K562 (cell line): ENCODE results near the gene HIPK2. TPM values are rescaled to one million over a fixed set of nuclear protein-coding genes. Genes with fewer than 3 reads are reported as not detected.

Experiments used
- ATAC-seq: fragments of 200-7000 bp; cut with Tn5 transposase; 3 replicates; pipeline ENCODE4 v1.9.1; 2020; ENCODE audit warnings: moderate library complexity
- BruUV-seq: library from RNA; stranded (reverse); fragments of 400-500 nt; replicated peaks from 2 replicates; lab custom pipeline; 2021; lab: Mats Ljungman, UMichigan
- CTCF ChIA-PET: fragments of 300-600 bp; formaldehyde crosslinking; extraction: SDS; loops from one replicate; lab custom pipeline; 2021; ENCODE audit warnings: low intra/inter-chr PET ratio; lab: Yijun Ruan, JAX
- POLR2A ChIA-PET: fragments of 300-600, 350-650 bp; sonication (Branson Sonifier 250); formaldehyde crosslinking; extraction: SDS; loops from one replicate; lab custom pipeline; 2021; ENCODE audit warnings: antibody characterized with exemption, inconsistent platforms; lab: Yijun Ruan, JAX
- DNase-seq, 4 experiments: peaks; one replicate each; pipeline versions ENCODE4 v3.0.0 to v3.0.0-alpha.2; 2011 to 2018; ENCODE audit warnings: low spot score in 3 of 4, mixed read lengths in 3 of 4; ENCODE audit errors: extremely low read depth in 1 of 4
- FAIRE-seq: peaks from 2 replicates; lab custom pipeline; 2011; peaks lifted over from hg19 to GRCh38; lab: Jason Lieb, UNC
- H2AFZ ChIP-seq: 2 replicates; pipeline ENCODE4 v1.6.0; 2011; ENCODE audit warnings: low read depth, low read length, control low read depth, inconsistent platforms
- H3K27ac ChIP-seq: fragments of 200-600 bp; 3 replicates; pipeline ENCODE4 v1.8.0; 2011; ENCODE audit warnings: low read depth, mild to moderate bottlenecking, control low read depth, inconsistent platforms, low read length, moderate library complexity, mixed read lengths; ENCODE audit errors: extremely low read depth
- H3K27me3 ChIP-seq, 2 experiments: fragments of 300-600 bp in 1 of 2; 2 replicates in 1 of 2; 3 replicates in 1 of 2; pipeline versions ENCODE4 v1.6.0 to v1.8.0; 2011; ENCODE audit warnings: inconsistent platforms in 2 of 2, low read length in 2 of 2, mild to moderate bottlenecking in 1 of 2, mixed read lengths in 1 of 2, moderate library complexity in 1 of 2; ENCODE audit not compliant: control insufficient read depth in 2 of 2, insufficient read depth in 2 of 2
- H3K36me3 ChIP-seq: fragments of 300-600 bp; 3 replicates; pipeline ENCODE4 v1.8.0; 2011; ENCODE audit warnings: mild to moderate bottlenecking, low read length, inconsistent platforms; ENCODE audit not compliant: control insufficient read depth, insufficient read depth
- H3K4me1 ChIP-seq, 2 experiments: fragments of 200-600 bp in 1 of 2; replicated peaks in 1 of 2; 2 replicates in 1 of 2; 3 replicates in 1 of 2; pipeline versions ENCODE4 v1.5.1 to v1.8.0; 2011; ENCODE audit warnings: inconsistent platforms in 2 of 2, low read length in 2 of 2, mild to moderate bottlenecking in 1 of 2, mixed read lengths in 1 of 2, moderate library complexity in 1 of 2; ENCODE audit not compliant: control insufficient read depth in 2 of 2, insufficient read depth in 2 of 2
- H3K4me2 ChIP-seq: 2 replicates; pipeline ENCODE4 v1.6.1; 2011; ENCODE audit warnings: low read length, control low read depth, inconsistent platforms, mixed read lengths; ENCODE audit not compliant: insufficient read depth
- H3K4me3 ChIP-seq: fragments of 200-600 bp; sonication (generic), shearing (Covaris generic); 2 replicates; pipeline ENCODE4 v1.5.1; 2016; ENCODE audit warnings: control low read depth, inconsistent platforms
- H3K79me2 ChIP-seq: fragments of 200-600 bp; 3 replicates; pipeline ENCODE4 v1.8.0; 2011; ENCODE audit warnings: low read length, inconsistent platforms; ENCODE audit not compliant: control insufficient read depth, insufficient read depth
- H3K9ac ChIP-seq, 2 experiments: 2 replicates each; pipeline versions ENCODE4 v1.6.0 to v1.6.1; 2011; ENCODE audit warnings: low read depth in 2 of 2, low read length in 2 of 2, control low read depth in 1 of 2, inconsistent platforms in 1 of 2, mild to moderate bottlenecking in 1 of 2, mixed read lengths in 1 of 2; ENCODE audit not compliant: insufficient read depth in 1 of 2
- H3K9me1 ChIP-seq: one replicate; pipeline ENCODE4 v1.6.0; 2011; ENCODE audit warnings: inconsistent platforms, mild to moderate bottlenecking, low read length, moderate library complexity; ENCODE audit not compliant: control insufficient read depth, insufficient read depth
- H3K9me3 ChIP-seq: replicated peaks from 2 replicates; pipeline ENCODE4 v1.5.1; 2011; ENCODE audit warnings: low read depth, low read length, inconsistent platforms; ENCODE audit not compliant: control insufficient read depth, insufficient read depth
- H4K20me1 ChIP-seq: replicated peaks from 2 replicates; pipeline ENCODE4 v1.6.1; 2011; ENCODE audit warnings: low read length, inconsistent platforms, mixed read lengths; ENCODE audit not compliant: control insufficient read depth, insufficient read depth
- ELF1 ChIP-seq: fragments of 200-800 bp; sonication (Bioruptor generic); IDR thresholded peaks from 2 replicates; pipeline ENCODE4 v1.6.1; 2016; ENCODE audit warnings: missing genetic modification characterization, missing compliant biosample characterization
- HDAC1 ChIP-seq, 2 experiments: fragments of 450-650 bp; IDR thresholded peaks; 2 replicates each; pipeline ENCODE4 v1.6.1; 2016 to 2017; ENCODE audit warnings: inconsistent platforms in 1 of 2, mild to moderate bottlenecking in 1 of 2, moderate library complexity in 1 of 2
- KLF16 ChIP-seq: IDR thresholded peaks from 2 replicates; pipeline ENCODE4 v1.6.1; 2016; ENCODE audit warnings: antibody characterized with exemption
- PRMT5 ChIP-seq: sonication (generic); formaldehyde crosslinking; IDR thresholded peaks from 2 replicates; pipeline ENCODE4 v1.5.0; 2020; ENCODE audit warnings: missing genetic modification reagents
- THRAP3 ChIP-seq: fragments of 450-650 bp; IDR thresholded peaks from 2 replicates; pipeline ENCODE4 v1.6.1; 2016; ENCODE audit warnings: mild to moderate bottlenecking, inconsistent platforms, borderline replicate concordance
- VEZF1 ChIP-seq: fragments of 200-800 bp; sonication (Bioruptor generic); IDR thresholded peaks from 2 replicates; pipeline ENCODE4 v1.6.1; 2017; ENCODE audit warnings: missing genetic modification characterization, missing compliant biosample characterization
- ZNF12 ChIP-seq: sonication (generic); formaldehyde crosslinking; IDR thresholded peaks from 2 replicates; pipeline ENCODE4 v1.4.0; 2020; ENCODE audit warnings: mild to moderate bottlenecking, missing genetic modification reagents
- ZNF146 ChIP-seq: IDR thresholded peaks from one replicate; pipeline ENCODE4 v1.6.1; 2018; ENCODE audit warnings: missing compliant biosample characterization; ENCODE audit not compliant: unreplicated experiment
- ZNF174 ChIP-seq: fragments of 250-450 bp; sonication (Bioruptor Pico); IDR thresholded peaks from 2 replicates; pipeline ENCODE4 v1.4.0; 2020; ENCODE audit warnings: mild to moderate bottlenecking
- ZNF316 ChIP-seq: fragments of 450-650 bp; IDR thresholded peaks from 2 replicates; pipeline ENCODE4 v1.6.1; 2016
- WGBS: fragments of 100-300 bp; shearing (Covaris generic); methylation state at CpG from one replicate; pipeline ENCODE4 v1.1.6; 2016; ENCODE audit warnings: low coverage, mixed read lengths; ENCODE audit not compliant: insufficient coverage; ENCODE audit errors: missing lambda C conversion rate; 5-methylcytosine and 5-hydroxymethylcytosine counted together
- in situ Hi-C: fragments of 300-500 bp; cut with MboI; formaldehyde crosslinking; loops from 4 replicates; pipeline ENCODE4 v1.15.0; 2018; ENCODE audit warnings: inconsistent platforms, mixed read lengths
- intact Hi-C: fragments of 100-400 bp; cut with micrococcal nuclease; formaldehyde crosslinking; loops from 2 replicates; pipeline ENCODE4 v1.14.2; 2022
- polyA plus RNA-seq, 8 experiments: library from polyadenylated mRNA; depleted of rRNA in 4 of 8; stranded (reverse) in 5 of 8; unstranded in 3 of 8; fragments of >200 nt; fragmentation: Nextera tagmentation in 2 of 8; fragmentation: Illumina TruSeq in 1 of 8; extraction: Ambion mirVana in 2 of 8; extraction: Trizol in 1 of 8; gene quantifications; 2 replicates each; pipeline versions ENCODE4 v1.2.1 to v1.2.3, GENCODE V29; 2011 to 2014; ENCODE audit warnings: inconsistent platforms in 1 of 8, missing spikeins in 1 of 8
- total RNA-seq, 7 experiments: library from RNA; depleted of rRNA in 6 of 7; stranded (reverse); fragments of >200 nt in 6 of 7; fragmentation: Illumina TruSeq in 2 of 7; extraction: Trizol in 2 of 7; gene quantifications; 2 replicates each; pipeline versions ENCODE4 v1.2.1 to v1.2.3, GENCODE V29; 2011 to 2021; ENCODE audit warnings: low replicate concordance in 1 of 7
- TF ChIP-seq, protein P1 (sequence below): fragments of 250-450 bp; sonication (Bioruptor Pico); IDR thresholded peaks from 2 replicates; pipeline ENCODE4 v1.8.0; 2021; ENCODE audit warnings: mild to moderate bottlenecking, moderate library complexity
- TF ChIP-seq, protein P2 (sequence below): sonication (generic); formaldehyde crosslinking; IDR thresholded peaks from 2 replicates; pipeline ENCODE4 v1.8.0; 2023; ENCODE audit warnings: mild to moderate bottlenecking, missing genetic modification reagents

Gene HIPK2
- total and polyA plus RNA-seq, 9 of the 15 experiments (the other 6 are each of a cell fraction or from before 2014, with no cell fraction given): 0.69 to 19.8 (median 5.1) TPM

DNA sequence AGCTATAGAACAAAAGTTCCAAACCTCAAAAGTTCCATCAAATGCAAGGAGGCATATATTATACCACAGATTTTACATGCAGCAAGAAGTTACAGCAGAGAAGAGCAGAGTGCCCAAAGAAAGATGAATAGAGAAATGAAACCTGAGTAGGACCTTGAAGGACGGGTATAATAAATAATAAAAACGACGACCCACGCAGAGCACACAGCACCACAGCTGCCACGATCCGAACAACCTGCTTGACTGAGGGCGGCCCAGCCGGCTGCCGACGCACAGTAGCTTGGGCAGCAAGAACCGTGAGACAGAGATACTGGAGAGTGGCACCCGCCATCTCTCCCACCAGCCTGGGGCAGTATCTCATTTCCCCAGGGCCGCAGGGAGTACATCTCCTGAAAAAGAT lies 79.0 kb downstream of the HIPK2 start:
- ChIA-PET POLR2A (interaction anchor here (0.6 kb wide), 1 partner anchor 9 kb away, joined by 3 read pairs; no protein-coding TSS in a partner anchor), CTCF (no interaction called here)
- Histone ChIP-seq H3K27me3 (no peaks in the 10 kb centered on the region), H2AFZ (no peak overlapping the region), H3K79me2 (no peaks in the 10 kb centered on the region), H4K20me1 (peaks cover 18% of the 10 kb centered on the region), H3K9ac (no peak overlapping the region), H3K9me1 (peaks cover 6% of the 10 kb centered on the region), H3K9me3 (no peaks in the 10 kb centered on the region), H3K4me3 (no peak overlapping the region), H3K4me1 (peaks cover 5 to 6% of the 10 kb centered on the region in 2 experiments), H3K27ac (no peak overlapping the region), H3K36me3 (peaks cover 3% of the 10 kb centered on the region), H3K4me2 (no peak overlapping the region)
- intact Hi-C loops (no loop called here), in situ Hi-C loops (no loop called here)
- 77% methylated on average over 11 of the region's 13 CpGs for WGBS
- DNase-seq (no peak), FAIRE-seq (no peak), ATAC-seq (no peak)
- no TSS peak for BruUV-seq
- no peak for TF ChIP-seq THRAP3
- no peak for TF ChIP-seq VEZF1 (CRISPR knock-in tag)
- TF ChIP-seq KLF16: no peak
- no peak for TF ChIP-seq ZNF174 (CRISPR knock-in tag)
- TF ChIP-seq PRMT5 (CRISPR knock-in tag): no peak
- no peak for TF ChIP-seq ELF1
- TF ChIP-seq, protein P1, sequence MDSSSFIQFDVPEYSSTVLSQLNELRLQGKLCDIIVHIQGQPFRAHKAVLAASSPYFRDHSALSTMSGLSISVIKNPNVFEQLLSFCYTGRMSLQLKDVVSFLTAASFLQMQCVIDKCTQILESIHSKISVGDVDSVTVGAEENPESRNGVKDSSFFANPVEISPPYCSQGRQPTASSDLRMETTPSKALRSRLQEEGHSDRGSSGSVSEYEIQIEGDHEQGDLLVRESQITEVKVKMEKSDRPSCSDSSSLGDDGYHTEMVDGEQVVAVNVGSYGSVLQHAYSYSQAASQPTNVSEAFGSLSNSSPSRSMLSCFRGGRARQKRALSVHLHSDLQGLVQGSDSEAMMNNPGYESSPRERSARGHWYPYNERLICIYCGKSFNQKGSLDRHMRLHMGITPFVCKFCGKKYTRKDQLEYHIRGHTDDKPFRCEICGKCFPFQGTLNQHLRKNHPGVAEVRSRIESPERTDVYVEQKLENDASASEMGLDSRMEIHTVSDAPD: no peak
- no peak for TF ChIP-seq ZNF316
- TF ChIP-seq ZNF146 (CRISPR knock-in tag): no peak
- TF ChIP-seq, protein P2, sequence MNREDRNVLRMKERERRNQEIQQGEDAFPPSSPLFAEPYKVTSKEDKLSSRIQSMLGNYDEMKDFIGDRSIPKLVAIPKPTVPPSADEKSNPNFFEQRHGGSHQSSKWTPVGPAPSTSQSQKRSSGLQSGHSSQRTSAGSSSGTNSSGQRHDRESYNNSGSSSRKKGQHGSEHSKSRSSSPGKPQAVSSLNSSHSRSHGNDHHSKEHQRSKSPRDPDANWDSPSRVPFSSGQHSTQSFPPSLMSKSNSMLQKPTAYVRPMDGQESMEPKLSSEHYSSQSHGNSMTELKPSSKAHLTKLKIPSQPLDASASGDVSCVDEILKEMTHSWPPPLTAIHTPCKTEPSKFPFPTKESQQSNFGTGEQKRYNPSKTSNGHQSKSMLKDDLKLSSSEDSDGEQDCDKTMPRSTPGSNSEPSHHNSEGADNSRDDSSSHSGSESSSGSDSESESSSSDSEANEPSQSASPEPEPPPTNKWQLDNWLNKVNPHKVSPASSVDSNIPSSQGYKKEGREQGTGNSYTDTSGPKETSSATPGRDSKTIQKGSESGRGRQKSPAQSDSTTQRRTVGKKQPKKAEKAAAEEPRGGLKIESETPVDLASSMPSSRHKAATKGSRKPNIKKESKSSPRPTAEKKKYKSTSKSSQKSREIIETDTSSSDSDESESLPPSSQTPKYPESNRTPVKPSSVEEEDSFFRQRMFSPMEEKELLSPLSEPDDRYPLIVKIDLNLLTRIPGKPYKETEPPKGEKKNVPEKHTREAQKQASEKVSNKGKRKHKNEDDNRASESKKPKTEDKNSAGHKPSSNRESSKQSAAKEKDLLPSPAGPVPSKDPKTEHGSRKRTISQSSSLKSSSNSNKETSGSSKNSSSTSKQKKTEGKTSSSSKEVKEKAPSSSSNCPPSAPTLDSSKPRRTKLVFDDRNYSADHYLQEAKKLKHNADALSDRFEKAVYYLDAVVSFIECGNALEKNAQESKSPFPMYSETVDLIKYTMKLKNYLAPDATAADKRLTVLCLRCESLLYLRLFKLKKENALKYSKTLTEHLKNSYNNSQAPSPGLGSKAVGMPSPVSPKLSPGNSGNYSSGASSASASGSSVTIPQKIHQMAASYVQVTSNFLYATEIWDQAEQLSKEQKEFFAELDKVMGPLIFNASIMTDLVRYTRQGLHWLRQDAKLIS: no peak
- no peak for TF ChIP-seq ZNF12 (CRISPR knock-in tag)
- TF ChIP-seq HDAC1 (IDR thresholded peaks at IDR 0.05): no peak
